Lower leg skin (tissue), 4 donors: ENCODE results near the gene FGF18. TPM values are rescaled to one million over a fixed set of nuclear protein-coding genes. Genes with fewer than 3 reads are reported as not detected.
"Not testable (repeated sequence)": the region's sequence is repeated elsewhere in the genome, so short reads cannot be mapped to it uniquely, and the experiment has no call there.

Source experiments
- DNase-seq, 2 donors: peaks; one replicate each; pipeline ENCODE4 v3.0.0-alpha.2; 2019; ENCODE audit warnings: low spot score in 2 of 2
- H3K4me3 ChIP-seq: fragments of 200-600 bp; sonication (generic); 2 replicates; pipeline ENCODE4 v1.5.1; 2017; ENCODE audit warnings: mild to moderate bottlenecking, low read depth; ENCODE audit not compliant: poor library complexity, severe bottlenecking
- POLR2A ChIP-seq, 2 donors: fragments of 450-650 bp; IDR thresholded peaks; one replicate each; pipeline ENCODE4 v1.6.1; 2016 to 2017; ENCODE audit warnings: antibody characterized with exemption in 2 of 2, mild to moderate bottlenecking in 1 of 2, moderate library complexity in 1 of 2
- WGBS, 2 donors: methylation state at CpG; one replicate each; pipeline ENCODE4 v1.1.5; 2018; 5-methylcytosine and 5-hydroxymethylcytosine counted together
- intact Hi-C: fragments of 100-400 bp; cut with DNase I; formaldehyde crosslinking; loops from one replicate; pipeline ENCODE4 v1.15.0; 2023; ENCODE audit warnings: low total_unique reads
- total RNA-seq, 4 donors: library from RNA; depleted of rRNA; stranded (reverse); fragments of >200 nt; gene quantifications; one replicate each; pipeline ENCODE4 v1.1.0, GENCODE V29; 2016
- TF ChIP-seq, protein P1 (sequence below), 3 donors: fragments of 450-650 bp; IDR thresholded peaks; one replicate each; pipeline ENCODE4 v1.5.1; 2016; ENCODE audit warnings: antibody characterized with exemption in 3 of 3, mild to moderate bottlenecking in 3 of 3, moderate library complexity in 2 of 3

Gene FGF18
- total RNA-seq, 4 donors from 2014 or later, result 0.27 to 2.5 TPM; not detected in 2

- DNase-seq, result no peak
- no peak for TF ChIP-seq POLR2A (IDR thresholded peaks at IDR 0.05)
- TF ChIP-seq, protein P1, sequence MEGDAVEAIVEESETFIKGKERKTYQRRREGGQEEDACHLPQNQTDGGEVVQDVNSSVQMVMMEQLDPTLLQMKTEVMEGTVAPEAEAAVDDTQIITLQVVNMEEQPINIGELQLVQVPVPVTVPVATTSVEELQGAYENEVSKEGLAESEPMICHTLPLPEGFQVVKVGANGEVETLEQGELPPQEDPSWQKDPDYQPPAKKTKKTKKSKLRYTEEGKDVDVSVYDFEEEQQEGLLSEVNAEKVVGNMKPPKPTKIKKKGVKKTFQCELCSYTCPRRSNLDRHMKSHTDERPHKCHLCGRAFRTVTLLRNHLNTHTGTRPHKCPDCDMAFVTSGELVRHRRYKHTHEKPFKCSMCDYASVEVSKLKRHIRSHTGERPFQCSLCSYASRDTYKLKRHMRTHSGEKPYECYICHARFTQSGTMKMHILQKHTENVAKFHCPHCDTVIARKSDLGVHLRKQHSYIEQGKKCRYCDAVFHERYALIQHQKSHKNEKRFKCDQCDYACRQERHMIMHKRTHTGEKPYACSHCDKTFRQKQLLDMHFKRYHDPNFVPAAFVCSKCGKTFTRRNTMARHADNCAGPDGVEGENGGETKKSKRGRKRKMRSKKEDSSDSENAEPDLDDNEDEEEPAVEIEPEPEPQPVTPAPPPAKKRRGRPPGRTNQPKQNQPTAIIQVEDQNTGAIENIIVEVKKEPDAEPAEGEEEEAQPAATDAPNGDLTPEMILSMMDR (IDR thresholded peaks at IDR 0.05), result no peak
- no peak overlapping the region for H3K4me3 ChIP-seq
- 58 to 62% methylated on average over 4 of the region's 4 CpGs for WGBS, 2 donors
- intact Hi-C loops, result no loop called here
Measured at GRCh38 chr5:171397599-171397998, 21.8 kb upstream of the FGF18 start.

DNA sequence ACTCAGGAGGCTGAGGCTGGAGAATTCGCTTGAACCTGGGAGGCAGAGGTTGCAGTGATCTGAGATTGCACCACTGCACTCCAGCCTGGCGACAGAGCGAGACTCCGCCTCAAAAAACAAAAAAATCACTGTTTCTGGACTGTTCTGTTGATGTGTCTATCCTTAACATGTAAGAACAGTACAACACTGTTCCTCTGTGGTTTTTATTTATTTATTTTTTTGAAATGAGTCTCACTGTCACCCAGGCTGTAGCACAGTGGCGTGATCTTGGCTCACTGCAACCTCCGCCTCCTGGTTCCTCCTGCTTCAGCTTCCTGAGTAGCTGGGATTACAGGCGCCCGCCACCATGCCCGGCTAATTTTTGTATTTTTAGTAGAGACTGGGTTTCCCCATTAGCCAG lies 20.8 kb upstream of the FGF18 start:
- 90 to 94% methylated on average over 9 of the region's 9 CpGs for WGBS, 2 donors
- intact Hi-C loops, DNase-seq, H3K4me3 ChIP-seq: not testable (repeated sequence)

DNA sequence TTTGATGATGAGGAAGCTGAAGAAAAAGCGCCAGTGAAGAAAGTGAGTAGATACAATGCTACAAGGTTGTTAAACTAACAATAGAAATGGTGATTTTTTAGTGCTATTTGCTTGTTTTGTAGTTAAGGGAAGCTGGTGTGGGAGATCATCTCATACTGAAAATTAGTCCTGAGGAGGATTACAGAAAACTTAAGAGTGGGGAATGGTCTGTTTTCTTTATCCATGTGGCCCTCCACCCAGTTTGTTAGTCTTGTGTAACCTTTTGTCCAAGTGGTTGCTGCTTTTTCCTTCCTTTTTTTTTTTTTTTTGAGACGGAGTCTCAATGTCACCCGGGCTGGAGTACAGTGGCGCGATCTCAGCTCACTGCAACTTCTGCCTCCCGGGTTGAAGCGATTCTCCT lies 19.3 kb upstream of the FGF18 start:
- intact Hi-C loops, result no loop called here
- H3K4me3 ChIP-seq, result no peak overlapping the region
- WGBS, 2 donors, result 94% methylated on average over 7 of the region's 7 CpGs
- no peak for DNase-seq
- TF ChIP-seq, protein P1 (IDR thresholded peaks at IDR 0.05), result no peak
- no peak for TF ChIP-seq POLR2A (IDR thresholded peaks at IDR 0.05)

- H3K4me3 ChIP-seq, result no peak overlapping the region
- no peak for TF ChIP-seq POLR2A (IDR thresholded peaks at IDR 0.05)
- TF ChIP-seq, protein P1 (IDR thresholded peaks at IDR 0.05), result no peak
- WGBS, 2 donors, result 95 to 96% methylated on average over 13 of the region's 13 CpGs
- intact Hi-C loops, result no loop called here
- no peak for DNase-seq
Measured at GRCh38 chr5:171401167-171401947, 18.1 kb upstream of the FGF18 start.

DNA sequence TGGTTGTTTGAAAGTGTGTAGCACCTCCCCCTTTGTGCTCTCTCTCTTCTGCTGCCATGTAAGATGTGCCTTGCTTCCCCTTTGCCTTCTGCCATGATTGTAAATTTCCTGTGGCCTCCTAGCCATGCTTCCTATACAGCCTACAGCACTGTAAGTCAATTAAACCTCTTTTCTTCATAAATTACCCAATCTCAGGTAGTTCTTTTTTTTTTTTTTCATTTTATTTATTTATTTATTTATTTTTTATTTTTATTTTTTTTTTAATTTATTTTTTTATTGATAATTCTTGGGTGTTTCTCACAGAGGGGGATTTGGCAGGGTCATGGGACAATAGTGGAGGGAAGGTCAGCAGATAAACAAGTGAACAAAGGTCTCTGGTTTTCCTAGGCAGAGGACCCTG lies 16.7 kb upstream of the FGF18 start:
- H3K4me3 ChIP-seq, intact Hi-C loops, DNase-seq: not testable (repeated sequence)

DNA sequence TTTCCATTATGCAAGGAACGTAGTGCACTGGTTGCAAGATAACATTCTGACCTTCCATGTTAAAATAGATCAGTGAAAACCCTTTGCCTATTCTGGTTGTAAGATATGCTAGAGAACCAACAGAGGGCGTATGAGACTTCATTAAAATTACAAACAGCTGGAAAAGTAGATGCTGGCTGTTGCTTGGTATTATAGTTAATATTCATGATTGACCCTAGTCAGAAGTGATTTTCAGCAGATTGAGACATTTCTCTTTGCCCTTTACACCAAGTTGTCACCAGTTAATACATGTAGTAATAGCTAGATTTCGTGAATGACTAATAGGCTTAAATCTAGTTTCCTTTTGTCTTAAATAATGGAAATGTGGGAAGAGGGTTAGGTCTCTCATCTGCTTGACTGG lies 13.8 kb upstream of the FGF18 start:
- DNase-seq, result no peak
- 45 to 56% methylated on average over 3 of the region's 3 CpGs for WGBS, 2 donors
- intact Hi-C loops, result no loop called here
- H3K4me3 ChIP-seq, result no peak overlapping the region
- no peak for TF ChIP-seq POLR2A (IDR thresholded peaks at IDR 0.05)
- TF ChIP-seq, protein P1 (IDR thresholded peaks at IDR 0.05), result no peak

- H3K4me3 ChIP-seq, result no peak overlapping the region
- no peak for TF ChIP-seq POLR2A (IDR thresholded peaks at IDR 0.05)
- TF ChIP-seq, protein P1 (IDR thresholded peaks at IDR 0.05), result no peak
- intact Hi-C loops, result no loop called here
- 79 to 80% methylated on average over 4 of the region's 4 CpGs for WGBS, 2 donors
- DNase-seq, result no peak
Measured at GRCh38 chr5:171407234-171407633, 12.2 kb upstream of the FGF18 start.
